Measurements from ENCODE around the gene TMEM131L.
"Not testable (repeated sequence)": the region's sequence is repeated elsewhere in the genome, so short reads cannot be mapped to it uniquely, and the experiment has no call there.

TMEM131L gene

DNA sequence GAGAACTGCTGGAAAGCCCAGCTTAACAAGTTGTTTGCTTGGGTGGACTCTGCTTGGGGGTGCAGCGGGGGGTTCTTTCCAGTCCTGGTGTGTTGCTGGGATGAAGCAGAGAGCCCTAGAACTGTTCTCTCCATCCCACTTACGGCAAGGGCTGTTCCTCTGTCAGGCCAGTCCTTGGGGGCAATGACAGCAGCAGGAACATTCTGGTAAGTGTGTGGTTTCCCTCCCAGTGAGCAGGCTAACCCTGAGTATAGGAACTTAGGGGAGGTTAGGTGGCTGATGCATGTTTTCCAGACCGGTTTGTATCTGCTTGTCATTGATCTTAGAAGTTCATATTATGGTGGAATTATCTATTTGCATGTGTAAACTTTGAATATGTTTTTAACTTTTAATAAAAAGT, 171.0 kb downstream of the TMEM131L start:
- no peak for FAIRE-seq

DNA sequence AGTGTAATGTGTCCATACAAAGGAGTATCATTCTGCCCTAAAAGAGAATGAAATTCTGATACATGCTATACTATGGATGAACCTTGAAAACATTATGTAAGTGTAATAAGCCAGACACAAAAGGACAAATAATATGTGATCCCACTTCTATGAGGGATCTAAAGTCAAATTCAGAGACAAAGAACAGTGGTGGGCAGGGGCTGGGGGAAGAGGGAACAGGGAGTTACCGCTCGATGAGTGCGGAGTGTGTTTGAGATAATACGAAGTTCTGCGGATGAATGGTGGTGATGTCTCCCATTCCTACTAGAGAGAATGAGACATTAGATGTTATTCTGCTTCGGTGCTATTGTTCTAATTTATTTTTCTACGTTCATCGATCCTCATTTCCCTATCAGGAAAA, 171.9 kb downstream of the TMEM131L start:
- FAIRE-seq, result no peak

DNA sequence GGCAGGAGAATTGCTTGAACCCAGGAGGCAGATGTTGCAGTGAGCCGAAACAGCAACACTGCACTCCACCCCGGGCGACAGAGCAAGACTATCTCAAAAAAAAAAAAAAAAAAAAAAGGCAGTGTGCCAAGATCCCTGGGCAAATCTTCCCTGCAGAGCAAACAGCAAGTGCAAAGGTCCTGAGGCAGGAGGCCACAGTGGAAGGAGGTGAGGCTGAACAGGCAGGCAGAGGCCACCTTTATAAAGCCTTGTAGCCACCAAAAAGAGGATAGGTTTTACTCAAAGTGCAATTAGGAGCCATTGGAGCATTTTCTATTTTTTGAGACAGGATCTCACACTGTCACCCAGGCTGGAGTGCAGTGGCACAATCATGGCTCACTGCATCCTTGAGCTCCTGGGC, 172.8 kb downstream of the TMEM131L start:
- no peak for FAIRE-seq

DNA sequence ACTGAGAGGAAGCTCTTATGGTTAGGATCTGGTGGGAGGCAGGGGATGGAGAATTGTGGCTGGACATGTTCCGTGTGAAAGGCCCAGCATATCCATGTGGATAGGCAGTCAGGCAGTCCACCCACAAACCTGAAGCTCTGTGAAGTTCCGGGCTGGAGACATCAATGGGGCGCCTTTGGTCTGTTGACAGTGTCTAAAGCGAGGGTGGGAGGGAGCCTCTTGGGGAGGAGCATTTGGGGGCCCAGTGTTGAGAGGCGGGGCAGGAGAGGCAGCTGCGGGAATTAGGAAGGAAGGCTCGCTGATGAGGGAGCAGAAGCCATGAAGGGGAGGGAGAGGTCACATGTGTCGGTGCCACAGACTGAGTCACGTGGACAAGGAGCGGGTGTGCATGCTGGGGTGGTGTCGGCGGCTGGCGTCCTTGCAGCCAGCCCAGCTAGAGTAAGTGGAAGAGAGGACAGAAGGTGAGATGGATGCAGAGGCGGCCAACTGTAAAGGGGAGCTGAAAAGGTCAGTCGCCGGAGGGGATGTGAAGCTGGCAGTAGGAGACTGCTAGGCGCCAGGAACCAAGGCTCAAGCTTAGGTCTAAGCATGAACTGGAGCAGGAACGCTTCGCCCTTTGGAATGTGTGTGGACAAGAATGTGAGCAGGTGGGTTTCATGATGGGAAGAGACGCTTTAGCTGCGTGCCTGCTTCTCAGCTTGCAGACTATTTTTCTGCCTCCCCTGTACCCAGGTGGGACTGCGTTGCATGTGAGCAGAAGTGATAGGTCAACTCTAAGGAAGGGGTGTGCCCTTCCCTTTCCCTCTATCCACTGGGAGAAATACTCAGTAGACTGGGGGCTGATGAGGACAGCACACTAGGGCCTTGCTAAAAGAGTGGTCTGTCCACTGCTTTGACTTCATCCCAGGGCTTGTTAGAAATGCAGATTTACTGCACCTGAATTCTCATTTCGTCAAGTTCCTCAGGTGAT, 174.0 kb downstream of the TMEM131L start:
- FAIRE-seq, result no peak

DNA sequence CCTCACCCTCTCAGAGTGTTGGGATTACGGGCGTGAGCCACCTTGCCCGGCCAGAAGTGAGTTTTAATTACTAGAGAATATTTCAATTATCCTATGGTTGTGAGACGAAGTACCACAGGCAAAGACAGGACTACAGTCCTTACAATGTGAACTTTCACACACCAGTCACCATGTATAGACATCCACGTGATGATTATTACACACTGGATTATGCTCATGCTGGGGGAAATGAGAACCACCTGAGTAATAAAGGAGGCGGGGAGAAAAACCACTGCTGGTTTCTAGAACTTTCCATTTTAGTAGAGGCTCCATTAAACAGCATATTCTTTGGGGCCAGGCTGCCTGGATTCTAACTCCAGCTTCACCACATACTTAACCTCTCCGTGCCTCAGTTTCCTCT, 175.4 kb downstream of the TMEM131L start:
- FAIRE-seq, result no peak

DNA sequence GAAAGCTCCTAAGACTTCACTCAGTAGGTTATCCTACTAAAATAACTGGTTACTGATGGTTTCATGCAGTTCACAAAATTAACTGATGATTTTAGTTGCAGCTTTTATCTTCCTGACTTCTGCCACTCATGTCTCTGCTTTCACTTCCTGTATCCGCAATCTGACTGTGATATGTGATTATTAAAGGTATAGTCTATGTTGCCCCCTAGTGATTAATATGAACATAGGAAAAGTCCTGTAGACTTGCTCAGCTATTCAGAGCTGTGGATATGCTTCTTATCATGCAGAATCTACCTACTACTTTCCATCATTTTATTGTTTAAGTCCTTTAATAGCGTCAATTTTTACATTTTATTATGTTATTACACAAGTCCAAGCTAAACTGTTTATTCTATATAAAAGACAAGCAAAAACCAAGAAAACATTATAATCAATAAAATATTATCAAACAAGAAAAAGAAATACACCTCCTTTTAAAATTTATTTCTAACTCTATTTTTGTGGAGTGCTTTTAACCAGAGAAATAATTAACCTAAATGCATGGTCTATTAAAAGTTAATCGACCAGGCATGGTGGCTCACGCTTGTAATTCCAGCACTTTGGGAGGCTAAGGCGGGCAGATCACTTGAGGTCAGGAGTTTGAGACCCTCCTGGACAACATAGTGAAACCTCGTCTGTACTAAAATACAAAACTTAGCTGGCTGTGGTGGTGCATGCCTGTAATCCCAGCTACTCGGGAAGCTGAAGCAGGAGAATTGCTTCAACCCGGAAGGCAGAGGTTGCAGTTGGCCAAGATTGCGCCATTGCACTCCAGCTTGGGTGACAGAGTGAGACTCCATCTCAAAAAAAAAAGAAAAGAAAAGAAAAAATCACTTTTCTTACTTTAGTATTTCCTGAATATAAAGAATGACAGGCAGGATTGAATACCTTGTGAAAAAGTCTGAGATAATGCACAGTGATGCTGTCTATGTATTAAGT, 177.5 kb downstream of the TMEM131L start:
- FAIRE-seq, result peak; percentile 85

DNA sequence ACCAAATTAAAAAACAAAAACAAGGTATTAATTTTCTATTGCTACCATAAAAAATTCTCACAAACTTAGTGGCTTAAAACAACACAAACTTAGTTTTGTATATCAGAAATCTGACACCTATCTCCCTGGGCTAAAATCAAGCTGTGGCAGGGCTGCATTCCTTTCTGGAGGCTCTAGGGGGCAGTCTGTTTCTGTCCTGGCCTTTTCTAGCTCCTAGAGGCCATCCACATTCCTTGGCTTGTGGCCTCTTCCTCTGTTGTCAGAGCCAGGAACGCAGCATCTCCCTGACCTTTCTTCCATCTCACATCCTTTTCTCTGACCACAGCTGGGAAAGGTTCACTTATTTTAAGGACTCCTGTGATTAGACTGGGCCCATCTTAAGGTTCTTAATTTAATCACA, 179.0 kb downstream of the TMEM131L start:
- no peak for FAIRE-seq

DNA sequence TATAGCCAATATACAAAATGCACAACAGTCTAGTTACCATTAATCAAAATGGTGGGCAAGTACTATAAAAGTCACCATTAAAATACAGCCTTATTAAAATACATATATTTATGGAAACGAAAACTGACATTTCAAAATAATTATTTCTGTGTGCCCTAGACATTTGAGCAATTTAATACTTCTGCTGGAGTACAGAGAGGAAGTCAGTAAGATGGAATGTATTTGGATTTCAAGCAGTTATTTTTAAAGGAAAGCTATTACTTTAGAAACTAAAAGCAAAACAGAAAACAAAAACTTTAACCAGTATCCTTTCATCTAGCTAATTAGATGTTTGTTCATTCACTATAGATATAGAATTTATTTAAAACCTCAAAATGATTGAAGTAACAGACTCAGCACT, 180.1 kb downstream of the TMEM131L start:
- FAIRE-seq, result no peak

DNA sequence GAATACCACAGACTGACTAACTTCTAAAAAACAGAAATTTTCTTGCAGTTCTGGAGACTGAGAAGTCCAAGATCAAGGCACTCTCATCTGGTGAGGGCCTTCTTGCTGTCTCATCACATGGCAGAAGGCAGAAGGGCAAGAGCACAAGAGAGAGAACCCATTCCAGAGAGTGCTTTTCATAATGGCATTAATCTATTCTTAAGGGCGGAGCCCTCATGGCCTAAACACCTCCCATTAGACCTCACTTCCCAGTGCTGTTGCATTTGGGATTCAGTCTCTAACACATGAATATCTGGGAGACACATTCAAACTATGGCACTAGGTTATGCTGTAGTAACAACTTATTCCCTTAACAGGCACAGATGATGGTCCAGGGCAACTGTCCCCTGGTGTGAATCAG, 180.8 kb downstream of the TMEM131L start:
- no peak for FAIRE-seq

DNA sequence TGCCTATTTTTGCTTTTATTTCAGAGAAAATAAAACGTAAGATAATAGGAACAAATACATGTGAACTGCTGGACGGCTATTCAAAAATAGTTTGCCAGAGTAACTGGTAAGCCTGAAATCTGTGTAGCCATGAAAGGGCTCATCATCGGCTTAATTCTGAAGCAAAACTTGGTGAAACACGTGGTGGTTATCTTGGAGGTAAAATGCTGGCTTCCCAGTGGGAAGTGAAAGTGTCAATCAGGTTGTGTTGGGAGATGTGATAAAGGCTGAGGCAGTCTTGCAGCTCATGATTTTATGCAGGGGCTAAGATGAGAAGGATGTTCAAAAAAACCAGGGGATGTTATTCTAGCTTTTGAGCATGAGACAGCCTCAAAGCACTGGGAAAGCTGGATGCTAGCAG, 181.8 kb downstream of the TMEM131L start:
- FAIRE-seq, result no peak

DNA sequence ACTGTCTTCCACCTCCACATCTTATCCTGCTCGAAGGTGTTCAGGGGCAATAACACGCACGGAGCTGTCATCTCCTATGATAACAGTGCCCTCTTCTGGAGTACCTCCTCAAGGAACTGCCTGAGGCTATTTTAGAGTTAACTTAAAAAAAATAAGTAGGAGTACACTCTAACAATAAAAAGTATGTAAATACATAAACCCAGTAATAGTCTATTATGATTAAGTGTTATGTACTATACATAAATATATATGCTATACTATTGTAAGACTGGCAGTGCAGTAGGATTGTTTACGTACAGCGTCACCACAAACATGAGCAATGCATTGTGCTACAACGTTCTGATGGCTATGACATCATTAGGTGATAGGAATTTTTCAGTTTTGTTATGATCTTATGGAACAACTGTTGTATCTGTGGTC, 183.4 kb downstream of the TMEM131L start:
- FAIRE-seq, result peak; percentile 46

DNA sequence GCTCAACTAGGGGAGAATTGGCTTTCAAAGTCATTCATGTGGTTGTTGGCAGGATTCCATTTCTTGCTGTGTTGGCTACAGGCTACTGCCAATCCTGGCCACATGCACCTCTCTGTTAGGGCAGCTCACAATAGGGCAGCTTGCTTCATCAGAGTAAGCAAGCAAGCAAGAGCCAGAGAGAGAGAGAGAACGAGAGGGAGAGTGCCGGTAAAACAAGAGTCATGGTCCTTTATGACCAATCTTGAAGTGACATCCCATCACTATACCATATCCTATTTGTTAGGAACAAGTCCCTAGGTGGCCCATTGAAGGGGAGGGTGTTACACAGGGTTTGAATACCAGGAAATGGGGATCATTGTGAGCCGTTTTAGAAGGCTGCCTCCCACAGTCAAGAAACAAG, 185.0 kb downstream of the TMEM131L start:
- no peak for FAIRE-seq

DNA sequence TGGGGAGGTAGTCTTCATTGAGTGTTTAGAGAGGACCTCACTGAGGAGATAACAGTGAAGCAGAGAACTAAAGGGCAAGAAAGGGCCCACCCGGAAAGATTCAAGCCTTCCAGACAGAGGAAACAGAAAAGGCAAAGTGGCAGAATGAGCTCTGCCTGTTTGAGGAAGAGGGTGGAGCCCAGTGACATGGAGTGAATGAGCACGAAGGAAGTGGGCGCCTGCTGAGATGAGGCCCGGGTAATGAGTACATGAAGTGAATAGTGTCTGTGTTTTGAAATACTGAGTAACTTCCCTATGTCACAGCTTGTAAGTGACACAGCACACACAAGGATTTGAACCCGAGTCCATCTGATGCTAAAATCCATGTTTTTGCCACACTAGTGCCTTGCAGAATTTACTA, 185.4 kb downstream of the TMEM131L start:
- FAIRE-seq, result no peak

DNA sequence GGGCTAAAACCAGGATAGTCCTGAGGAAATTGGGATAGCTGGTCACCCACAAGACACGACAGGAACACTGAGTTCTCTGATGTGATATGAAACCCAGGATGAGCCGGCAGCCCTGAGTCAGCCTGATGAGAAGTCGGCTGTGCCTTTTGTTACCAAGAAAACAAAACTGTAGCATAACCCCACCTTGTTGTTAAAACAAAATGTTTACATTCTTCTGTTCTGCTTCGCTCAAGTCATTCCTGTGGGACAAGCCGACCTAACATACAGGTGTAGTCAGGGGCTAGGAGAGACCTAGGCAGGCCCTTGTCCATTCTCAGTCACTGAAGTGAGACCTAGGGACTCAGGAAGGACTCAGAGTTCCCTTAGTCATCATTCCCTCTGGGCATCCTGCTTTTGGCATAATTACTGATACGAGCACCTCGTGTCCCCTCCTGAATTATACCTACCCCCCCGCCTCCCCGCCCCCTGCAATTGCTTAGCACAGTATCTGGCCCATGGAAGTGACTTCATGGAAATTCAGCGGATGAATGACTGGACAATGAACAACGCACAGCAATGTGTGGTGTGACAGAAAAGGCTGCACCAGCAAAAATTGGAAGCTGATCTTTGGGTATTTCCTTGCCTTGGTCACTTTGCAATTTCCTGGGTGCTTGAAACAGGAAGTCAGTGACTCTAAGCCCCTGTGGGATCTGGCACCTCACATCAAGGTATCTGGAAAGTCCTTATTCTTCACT, 186.1 kb downstream of the TMEM131L start:
- no peak for FAIRE-seq

DNA sequence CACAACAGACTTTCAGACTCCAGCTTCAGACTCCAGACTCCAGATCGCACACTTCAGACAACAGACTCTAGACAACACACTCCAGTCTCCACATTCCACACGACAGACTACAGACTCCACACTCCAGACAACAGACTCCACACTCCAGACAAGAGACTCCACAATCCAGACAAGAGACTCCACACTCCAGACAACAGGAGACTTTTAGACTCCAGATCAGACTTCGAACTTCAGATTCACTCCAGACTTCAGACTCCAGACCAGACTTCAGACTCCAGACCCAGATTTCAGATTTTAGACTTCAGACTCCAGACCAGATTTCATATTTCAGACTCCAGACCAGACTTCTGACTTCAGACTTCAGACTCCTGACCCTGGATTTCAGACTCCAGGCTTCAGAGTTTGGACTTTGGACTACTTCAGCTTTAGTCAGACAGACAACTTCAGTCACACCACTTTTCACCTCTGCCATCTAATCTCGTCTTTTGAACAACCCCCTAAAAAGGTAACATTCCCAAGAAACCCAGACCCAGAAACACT, 188.9 kb downstream of the TMEM131L start:
- FAIRE-seq, result no peak

DNA sequence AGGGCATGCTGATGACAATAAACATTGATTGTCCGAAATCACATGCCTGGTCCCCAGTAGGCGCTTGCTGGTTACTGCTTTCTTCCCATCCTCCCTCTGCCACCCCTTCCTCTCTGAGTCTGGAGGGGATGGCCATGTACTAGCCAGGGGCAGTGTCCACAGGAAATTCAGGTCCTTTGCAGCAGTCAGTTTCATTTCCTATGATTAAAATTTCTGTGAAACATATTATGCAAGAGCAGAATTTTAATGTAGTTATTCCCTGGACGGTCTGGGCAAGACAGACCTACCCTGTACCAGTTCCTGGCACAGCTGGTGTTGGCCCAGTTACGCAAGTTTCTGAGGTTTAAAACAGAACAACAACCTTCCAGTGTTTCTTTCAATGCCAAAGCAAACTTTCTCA, 189.8 kb downstream of the TMEM131L start:
- no peak for FAIRE-seq

DNA sequence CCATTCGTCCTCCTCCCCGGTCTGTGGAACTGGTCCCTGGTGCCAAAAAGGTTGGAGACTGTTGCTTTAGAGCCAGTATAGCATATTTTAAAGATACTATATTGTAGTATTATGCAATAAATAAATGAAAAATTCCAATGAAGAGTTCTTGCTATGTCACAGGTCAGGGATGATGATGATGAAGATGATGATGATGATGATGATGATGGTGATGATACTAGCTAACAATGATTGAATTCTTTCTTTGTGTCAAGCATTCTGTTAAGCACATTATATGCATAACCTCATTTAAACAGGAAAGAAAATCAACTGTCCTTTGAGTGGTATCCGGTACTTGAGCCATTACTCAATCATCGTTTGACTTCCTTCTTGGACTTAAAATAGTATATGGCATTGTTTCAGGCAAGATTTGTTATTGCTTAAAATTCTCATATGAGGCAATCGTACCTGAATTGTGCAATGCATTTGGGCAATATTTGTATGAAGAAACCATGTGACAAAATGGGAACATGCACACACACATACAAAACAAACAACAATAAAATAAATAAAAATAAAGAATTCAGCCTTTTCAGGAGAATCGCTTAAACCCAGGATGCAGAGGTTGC, 195.2 kb downstream of the TMEM131L start:
- no peak for FAIRE-seq

DNA sequence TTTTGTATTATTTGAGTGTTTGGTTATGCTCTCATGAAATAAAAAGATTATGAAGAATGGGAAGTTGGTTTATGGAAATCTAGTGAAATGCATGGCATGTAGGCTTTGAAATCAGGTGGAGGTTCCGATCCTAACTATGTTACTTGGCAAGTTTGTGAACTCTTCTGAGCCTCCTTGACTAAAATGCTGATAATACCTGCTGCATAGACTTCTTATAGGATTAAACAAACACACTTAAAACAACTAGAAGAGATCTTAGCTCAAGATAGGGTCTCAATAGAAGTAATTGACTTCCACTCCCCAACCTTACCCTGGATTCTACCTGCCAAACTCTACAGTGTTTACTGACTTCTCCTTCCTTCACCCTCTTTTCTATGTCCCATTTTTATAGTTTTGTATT, 195.7 kb downstream of the TMEM131L start:
- FAIRE-seq, result no peak

DNA sequence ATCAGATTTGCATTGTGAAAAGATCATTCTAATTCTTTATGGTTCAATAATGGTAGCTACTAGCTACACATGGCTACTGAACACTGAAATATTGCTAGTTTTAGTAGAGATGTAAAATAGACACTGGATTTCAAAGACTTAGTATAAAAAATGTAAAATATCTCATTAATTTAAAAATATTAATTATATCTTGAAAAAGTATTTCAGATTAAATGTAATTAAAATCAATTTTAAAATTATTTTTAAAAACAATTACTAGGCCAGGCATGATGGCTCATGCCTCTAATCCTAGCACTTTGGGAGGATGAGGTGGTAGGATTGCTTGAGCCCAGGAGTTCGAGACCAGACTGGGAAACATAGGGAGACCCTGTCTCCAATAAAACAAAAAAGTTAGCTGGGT, 197.5 kb downstream of the TMEM131L start:
- FAIRE-seq, result no peak

DNA sequence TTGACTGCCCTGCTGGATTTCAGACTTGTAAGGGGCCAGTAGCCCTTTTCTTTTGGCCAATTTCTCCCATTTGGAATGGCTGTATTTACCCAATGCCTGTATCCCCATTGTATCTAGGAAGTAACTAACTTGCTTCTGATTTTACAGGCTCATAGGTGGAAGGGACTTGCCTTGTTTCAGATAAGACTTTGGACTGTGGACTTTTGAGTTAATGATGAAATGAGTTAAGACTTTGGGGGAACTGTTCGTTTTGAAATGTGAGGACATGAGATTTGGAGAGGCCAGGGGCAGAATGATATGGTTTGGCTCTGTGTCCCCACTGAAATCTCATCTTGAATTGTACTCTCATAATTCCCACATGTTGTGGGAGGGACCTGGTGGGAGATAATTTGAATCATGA, 200.3 kb downstream of the TMEM131L start:
- not testable (repeated sequence) for FAIRE-seq

DNA sequence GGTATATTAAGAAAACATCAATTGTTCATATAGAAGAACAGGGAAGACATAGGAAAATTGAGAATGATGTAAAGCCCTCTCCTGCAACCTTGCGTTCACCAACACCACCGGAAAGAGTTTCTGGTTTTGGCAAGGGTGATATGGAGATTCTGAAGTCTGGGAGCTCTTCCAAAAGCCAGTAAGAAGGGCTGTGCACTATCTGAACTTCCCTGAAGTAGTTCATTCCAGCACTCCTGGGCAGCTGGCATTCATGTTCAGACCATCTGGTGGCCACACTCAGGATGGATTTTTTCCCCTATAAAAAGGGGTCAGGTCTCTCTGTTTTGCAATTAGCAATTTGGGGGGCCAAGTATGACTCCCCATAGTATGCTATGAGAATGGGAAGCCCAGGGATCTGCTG, 202.5 kb downstream of the TMEM131L start:
- FAIRE-seq, result no peak

DNA sequence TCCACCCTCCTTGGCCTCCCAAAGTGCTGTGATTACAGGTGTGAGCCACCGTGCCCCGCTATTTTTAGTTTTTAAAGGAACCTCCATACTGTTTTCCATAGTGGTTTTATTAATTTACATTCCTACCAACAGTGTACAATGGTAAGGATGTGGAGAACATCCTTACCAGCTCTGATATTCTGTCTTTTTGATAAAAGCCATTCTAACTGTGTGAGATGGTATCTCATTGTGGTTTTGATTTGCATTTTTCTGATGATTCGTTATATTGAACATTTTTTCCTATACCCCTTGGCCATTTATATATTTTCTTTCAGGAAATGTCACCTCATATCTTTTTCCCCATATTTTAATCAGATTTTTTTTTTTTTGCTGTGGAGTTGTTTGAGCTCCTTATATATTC, 203.7 kb downstream of the TMEM131L start:
- no peak for FAIRE-seq
